Kasumi-1 (cell line): ENCODE measurements around the gene RPS10.
"Not testable (repeated sequence)": the region's sequence is repeated elsewhere in the genome, so short reads cannot be mapped to it uniquely, and the experiment has no call there.

Source experiments
- DNase-seq, 2 experiments: peaks; one replicate each; lab custom pipeline; 2025; lab: John Stamatoyannopoulos, UW

RPS10 gene

GRCh38 chr6:34392497-34393190 lies 33.2 kb downstream of the RPS10 start, which contains the start of gene NUDT3:
TSS of gene NUDT3 (minus strand) at chr6:34392669. CDS start at chr6:34392362, 307 bp downstream.
- DNase-seq = peak; percentile 92 to 93

GRCh38 chr6:34391786-34392496 lies 33.9 kb downstream of the RPS10 start:
- peak; percentile 22 to 46 for DNase-seq

- DNase-seq = no peak
These were observed 34.4 kb downstream of the RPS10 start for GRCh38 chr6:34391473-34391785.

- peak; percentile 55 to 56 for DNase-seq
These were observed 35.1 kb downstream of the RPS10 start for GRCh38 chr6:34390531-34391472.

DNA sequence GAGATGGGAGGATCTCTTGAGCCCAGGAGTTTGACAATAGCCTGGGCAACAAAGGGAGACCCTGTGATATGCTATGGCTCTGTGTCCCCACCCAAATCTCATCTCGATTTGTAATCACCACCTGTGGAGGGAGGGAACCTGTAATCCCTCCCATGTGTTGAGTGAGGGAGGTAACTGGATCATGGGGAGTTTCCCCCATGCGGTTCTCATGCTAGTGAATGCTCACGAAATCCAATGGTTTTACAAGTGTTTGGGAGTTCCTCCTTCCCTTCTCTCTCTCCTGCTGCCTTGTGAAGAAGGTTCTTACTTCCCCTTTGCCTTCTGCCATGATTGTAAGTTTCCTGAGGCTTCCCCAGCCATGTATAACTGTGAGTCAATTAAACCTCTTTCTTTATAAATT lies 36.8 kb downstream of the RPS10 start:
- DNase-seq = peak; percentile 14 to 25

- DNase-seq = no peak
These were observed 37.4 kb downstream of the RPS10 start for GRCh38 chr6:34388421-34388820.

GRCh38 chr6:34386316-34387137 lies 39.3 kb downstream of the RPS10 start:
- DNase-seq = no peak

- DNase-seq = no peak
These were observed 40.1 kb downstream of the RPS10 start for GRCh38 chr6:34385793-34386195.

DNA sequence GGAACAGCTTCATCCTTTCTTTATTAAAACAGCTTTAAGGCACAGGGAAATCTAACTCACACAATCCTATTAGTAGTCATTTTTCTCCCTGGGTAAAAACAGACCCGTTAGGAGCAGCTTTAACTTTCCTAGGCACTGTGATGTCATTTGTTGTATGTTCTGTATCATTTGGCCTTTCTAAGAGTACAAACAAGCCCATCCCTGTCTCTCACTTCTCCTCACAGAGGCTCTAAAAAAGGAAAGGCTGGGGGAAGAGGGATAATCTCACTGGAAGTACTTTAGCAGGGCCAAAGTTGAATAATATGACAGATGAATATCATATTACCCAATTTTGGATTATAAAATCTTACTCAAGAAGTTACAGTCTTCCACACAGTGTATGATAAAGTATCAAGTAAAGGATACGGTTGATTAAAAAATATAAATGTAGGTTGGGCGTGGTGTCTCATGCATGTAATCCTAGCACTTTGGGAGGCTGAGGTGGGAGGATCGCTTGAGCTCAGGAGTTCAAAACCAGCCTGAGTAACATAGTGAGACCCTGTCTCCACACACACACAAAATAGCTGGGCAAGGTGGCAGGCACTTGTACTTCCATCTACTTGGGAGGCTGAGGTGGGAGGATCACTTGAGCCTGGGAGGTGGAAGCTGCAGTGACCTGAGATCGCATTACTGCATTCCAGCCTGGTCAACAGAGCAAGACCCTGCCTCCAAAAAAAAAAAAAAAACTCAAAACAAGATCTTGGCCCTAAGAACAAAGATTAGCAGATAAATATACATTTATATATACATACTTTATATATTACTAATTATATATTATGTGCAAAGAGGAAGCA lies 41.3 kb downstream of the RPS10 start:
- DNase-seq = no peak

DNA sequence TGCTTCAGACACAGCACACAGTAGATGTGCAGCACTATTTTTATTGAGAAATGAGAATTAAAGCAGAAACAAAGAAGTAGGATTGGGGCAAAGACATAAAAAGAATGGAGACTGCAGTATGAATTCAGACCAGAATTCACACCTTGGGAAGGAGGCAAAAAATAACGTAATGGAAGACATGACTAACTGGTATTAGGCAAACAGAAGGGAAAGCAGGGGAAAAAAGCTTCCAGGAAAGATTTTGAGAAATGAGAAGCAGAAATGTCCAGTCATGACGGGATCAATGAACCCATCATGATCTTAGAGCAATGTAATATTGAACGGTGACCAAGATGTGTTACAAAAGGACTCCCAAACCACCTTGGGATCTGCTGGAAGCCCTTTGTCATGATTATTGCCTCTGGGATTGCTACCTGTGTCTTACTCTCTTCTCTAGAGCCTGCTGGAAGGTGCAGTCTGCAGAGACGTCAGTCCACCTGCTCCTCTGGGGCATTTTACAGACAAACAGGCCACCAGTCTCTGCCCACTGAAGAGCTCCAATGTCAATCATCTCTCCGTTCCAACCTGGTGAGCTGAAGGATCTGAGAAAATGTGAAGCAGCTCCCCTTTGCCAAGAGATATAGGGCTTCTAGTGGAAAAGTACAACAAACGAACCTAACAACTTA lies 42.1 kb downstream of the RPS10 start:
- DNase-seq = no peak

- no peak for DNase-seq
These were observed 42.7 kb downstream of the RPS10 start for GRCh38 chr6:34383161-34383631.

DNA sequence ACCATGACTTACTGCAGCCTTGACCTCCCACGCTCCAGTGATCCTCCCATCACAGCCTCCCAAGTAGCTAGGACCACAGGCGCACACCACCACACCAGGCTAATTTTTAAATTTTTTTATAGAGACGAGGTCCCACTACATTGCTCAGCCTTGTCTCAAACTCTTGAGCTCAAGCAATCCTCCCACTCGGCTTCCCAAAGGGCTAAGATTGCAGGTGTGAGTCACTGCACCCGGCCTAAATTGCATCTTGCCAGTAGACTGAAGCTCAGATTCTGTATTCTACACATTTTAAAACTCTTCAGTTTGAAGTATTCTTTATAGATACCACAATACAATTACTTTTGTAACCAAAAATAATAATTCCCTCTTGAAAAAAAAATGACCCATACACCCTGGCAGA lies 44.8 kb downstream of the RPS10 start:
- DNase-seq = no peak

DNA sequence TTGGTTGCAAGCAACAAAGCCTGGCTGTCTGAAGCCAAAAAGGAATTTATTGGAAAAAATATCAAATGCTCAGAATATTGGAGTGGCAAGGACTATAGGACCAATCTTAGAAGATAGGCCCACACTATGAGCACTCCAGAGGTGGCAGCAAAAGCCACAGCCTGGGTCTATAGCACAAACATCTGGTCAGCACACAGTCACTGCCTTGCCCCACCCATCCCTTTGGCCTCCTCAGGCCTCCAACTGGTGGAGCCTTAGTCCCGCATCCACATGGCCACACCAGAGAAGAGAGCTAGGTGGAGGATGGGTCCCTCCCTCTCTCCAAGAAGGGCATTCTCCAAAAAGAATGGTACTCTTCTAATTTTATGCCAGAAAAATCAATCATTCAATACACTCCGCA lies 47.4 kb downstream of the RPS10 start:
- DNase-seq = no peak

- no peak for DNase-seq
These were observed 47.9 kb downstream of the RPS10 start for GRCh38 chr6:34377984-34378383.

DNA sequence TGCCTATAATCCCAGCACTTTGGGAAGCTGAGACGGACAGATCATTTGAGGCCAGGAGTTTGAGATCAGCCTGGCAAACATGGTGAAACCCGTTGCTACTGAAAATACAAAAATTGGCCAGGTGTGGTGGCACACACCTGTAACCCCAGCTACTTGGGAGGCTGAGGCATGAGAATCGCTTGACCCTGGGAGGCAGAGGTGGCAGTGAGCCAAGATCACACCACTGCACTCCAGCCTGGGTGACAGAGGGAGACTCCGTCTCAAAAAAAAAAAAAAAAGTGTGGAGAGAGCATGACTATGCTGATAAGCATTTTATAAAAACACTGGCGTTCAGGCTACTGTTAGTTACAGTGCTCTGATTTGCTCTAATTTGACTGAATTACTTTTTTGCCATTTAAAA lies 48.3 kb downstream of the RPS10 start:
- DNase-seq = not testable (repeated sequence)

DNA sequence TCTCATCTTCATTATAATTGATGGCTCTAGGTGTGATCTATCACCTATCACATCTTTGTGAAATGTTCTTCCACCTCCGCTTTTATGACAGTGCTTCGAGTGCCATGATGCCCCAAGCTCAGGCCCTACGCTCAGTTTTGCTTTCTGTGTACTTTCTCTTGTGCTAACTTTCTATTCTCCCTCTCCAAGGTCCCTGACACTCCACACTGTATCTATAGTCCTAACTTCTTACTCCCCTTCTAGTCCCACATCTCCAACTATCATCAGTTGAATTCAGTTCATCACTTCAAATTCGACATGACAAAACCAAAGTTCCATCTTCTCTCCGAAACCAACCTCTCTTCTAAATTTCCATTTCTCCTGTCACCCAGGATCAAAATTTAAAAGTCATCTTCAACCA lies 50.0 kb downstream of the RPS10 start:
- no peak for DNase-seq

- no peak for DNase-seq
These were observed 51.4 kb downstream of the RPS10 start for GRCh38 chr6:34374508-34374907.

GRCh38 chr6:34374069-34374468 lies 51.8 kb downstream of the RPS10 start:
- peak; percentile 63 to 70 for DNase-seq

DNA sequence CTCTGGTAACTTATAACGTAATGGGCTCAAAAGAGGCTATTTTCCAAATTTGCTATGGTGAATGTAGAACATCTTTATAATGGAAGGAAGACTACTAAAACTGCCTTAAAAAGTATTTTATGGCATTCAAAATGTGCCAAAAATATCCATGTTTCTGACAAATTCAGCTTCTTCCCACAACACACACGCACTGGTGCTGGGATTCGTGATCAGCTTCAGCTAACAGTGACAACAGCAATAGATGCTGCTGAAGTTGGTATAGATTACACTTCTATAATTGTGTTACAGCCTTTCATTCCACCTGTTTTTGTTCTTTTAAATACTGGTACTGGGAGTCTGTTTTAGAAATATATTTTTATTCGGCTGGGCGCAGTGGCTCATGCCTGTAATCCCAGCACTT lies 52.4 kb downstream of the RPS10 start:
- no peak for DNase-seq

DNA sequence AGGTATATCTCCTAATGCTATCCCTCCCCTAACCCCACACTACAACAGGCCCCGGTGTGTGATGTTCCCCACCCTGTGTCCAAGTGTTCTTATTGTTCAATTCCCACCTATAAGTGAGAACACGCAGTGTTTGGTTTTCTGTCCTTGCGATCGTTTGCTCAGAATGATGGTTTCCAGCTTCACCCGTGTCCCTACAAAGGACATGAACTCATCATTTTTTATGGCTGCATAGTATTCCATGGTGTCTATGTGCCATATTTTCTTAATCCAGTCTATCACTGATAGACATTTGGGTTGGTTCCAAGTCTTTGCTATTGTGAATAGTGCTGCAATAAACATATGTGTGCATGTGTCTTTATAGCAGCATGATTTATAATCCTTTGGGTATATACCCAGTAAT lies 54.0 kb downstream of the RPS10 start:
- DNase-seq = not testable (repeated sequence)
